Stimulated activated CD4-positive, alpha-beta T cell treated with anti-CD3 and anti-CD28 coated beads, Interleukin-4, amount 100 ng/mL, for 24 hours (primary cell): ENCODE results near the gene RNF123.

Experiments used
- DNase-seq: peaks from one replicate; pipeline ENCODE4 v3.0.0-alpha.2; 2020

RNF123 gene

DNA sequence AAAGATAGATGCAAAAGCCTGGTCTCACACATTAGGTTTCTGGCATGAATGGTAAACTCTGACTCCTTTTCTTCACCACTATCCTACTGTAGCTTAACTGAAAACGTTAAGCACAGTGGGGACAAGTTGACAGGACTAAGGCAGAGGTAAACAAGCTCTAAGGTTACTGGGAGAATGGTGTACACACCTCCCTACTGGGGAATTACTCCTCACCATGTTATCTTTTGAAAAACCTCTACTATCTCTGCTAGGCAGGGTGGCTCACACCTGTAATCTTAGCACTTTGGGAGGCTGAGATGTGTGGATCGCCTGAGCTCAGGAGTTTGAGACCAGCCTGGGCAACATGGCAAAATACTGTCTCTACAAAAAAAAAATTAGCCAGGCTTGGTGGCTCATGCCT lies 67.8 kb downstream of the RNF123 start:
- no peak for DNase-seq

DNA sequence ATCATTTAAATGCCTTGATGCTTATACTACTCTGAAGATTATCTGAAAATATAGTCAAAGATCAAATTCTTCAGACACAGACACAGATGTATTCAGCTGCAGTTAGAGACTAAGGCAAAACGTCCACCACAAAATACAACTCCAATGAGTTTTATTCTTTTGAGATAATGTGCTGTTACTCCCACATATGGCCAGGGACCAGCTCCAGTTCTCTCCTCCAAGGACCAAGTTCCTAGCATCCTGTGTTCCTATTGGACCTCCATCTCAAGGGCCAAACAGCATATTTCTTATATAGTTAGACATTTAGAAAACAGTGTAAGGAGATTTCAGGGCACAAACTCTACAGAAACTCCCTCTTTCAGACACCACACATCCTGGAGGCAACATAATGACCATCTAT lies 69.9 kb downstream of the RNF123 start:
- DNase-seq, result no peak

DNA sequence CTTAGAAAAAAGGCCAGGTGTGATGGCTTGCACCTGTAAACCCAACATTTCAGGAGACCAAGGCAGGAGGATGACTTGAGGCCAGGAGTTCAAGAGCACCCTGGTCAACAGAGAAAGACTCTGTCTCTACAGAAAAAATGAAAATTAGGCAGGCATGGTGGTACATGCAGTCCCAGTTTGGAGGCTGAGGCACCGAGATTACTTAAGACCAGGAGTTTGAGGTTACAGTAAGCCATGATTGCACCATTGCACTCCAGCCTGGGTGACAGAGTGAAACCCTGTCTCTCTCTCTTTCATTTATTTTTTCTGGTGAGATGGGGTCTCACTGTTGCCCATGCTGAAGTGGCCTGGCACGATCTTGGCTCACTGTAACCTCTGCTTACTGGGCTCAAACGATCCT lies 72.3 kb downstream of the RNF123 start:
- no peak for DNase-seq

DNA sequence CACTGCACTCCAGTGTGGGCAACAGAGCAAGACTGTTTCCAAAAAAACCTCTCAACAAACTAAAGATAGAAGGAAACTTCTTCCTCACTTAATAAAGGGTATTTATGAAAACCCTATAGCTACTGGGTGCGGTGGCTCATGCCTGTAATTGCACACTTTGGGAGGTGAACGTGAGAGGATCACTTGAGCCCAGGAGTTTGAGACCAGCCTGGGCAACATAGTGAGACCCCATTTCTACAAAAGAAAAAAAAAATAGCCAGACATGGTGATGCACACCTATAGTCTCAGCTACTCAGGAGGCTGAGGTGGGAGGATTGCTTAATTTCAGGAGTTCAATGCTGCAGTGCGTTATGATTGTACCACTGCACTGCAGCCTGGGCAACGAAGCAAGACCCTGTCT lies 74.6 kb downstream of the RNF123 start:
- no peak for DNase-seq

DNA sequence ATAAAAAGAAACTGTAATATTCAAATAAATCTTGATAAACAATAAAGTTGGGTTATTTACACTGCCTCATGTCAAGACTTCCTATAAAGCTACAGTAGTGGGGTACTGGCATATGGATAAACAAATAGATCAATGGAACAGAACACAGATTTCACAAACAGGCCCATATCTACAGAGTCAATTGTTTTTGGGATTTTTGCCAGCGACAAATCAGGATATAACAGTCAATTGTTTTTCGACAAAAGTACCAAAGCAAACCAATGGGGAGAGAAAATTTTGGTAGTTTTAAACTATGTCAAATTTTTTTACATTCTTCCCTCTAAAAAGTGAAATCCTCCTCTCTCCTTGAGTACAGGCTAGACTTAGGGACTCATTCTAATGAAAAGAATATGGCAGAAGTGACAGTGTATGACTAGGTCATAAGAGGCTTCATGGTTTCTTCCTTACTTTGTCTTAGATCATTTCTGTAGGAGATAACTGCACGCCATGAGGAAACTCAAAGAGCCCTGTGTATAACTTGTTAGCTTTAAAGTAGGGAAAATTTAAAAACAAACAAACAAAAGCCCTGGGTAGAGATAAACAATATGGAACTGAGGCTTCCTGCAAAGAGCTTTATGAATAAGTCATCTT lies 80.0 kb downstream of the RNF123 start:
- no peak for DNase-seq

DNA sequence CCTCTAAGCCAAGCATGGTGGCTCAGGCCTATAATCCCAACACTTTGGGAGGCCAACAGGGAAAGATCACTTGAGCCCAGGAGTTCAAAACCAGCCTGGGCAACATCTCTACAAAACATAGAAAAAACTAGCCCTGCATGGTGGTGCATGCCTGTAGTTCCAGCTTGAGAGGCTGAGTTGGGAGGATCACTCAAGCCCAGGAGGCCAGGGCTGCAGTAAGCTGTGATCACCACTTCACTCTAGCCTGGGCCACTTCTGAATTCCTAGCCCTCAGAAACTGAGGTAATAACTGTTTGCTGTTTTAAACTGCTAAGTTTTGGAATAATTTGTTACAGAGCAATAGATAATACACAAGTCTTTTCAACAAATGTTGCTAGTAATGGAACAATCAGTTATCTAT lies 80.6 kb downstream of the RNF123 start:
- no peak for DNase-seq
